Measurements from ENCODE around the gene KRT8. TPM values are rescaled to one million over a fixed set of nuclear protein-coding genes. Genes with fewer than 3 reads are reported as not detected.
A peak's percentile ranks its signal among the peaks of the same experiment; 100 is the strongest.

The KRT8 gene
- total and polyA plus RNA-seq, 2 of the 13 experiments (the other 11 are each of a cell fraction or from before 2014, with no cell fraction given) = 498 to 718 TPM

- TF ChIP-seq HNF1A (IDR thresholded peaks at IDR 0.05; ENCODE audit: low read depth) = no peak
- TF ChIP-seq HNF1A (CRISPR knock-in tag; IDR thresholded peaks at IDR 0.05; ENCODE audit: borderline replicate concordance) = no peak
- TF ChIP-seq ASH2L (IDR thresholded peaks at IDR 0.05; ENCODE audit: insufficient read length, low read depth, low read length) = no peak
- 0 out of 2 replicates have a peak, but pooled peaks have one; percentile 38 for TF ChIP-seq ZNF343 (CRISPR knock-in tag; IDR thresholded peaks at IDR 0.05)
- TF ChIP-seq ZNF503 (CRISPR knock-in tag; IDR thresholded peaks at IDR 0.05) = no peak
- TF ChIP-seq TFDP2 (CRISPR knock-in tag; IDR thresholded peaks at IDR 0.05) = peak; percentile 38; the same call in 1 of the 2 replicates
- TF ChIP-seq ISL2 (CRISPR knock-in tag; IDR thresholded peaks at IDR 0.05) = no peak
- peak; percentile 74 for TF ChIP-seq TARDBP (CRISPR knock-in tag; IDR thresholded peaks at IDR 0.05)
- 0 out of 2 replicates have a peak, but pooled peaks have one; percentile 34 for TF ChIP-seq ZFP90 (CRISPR knock-in tag; IDR thresholded peaks at IDR 0.05; ENCODE audit: borderline replicate concordance)
- no peak for TF ChIP-seq NFE2L2 (IDR thresholded peaks at IDR 0.05; ENCODE audit: low read length)
- 0 out of 2 replicates have a peak, but pooled peaks have one; percentile 34 for TF ChIP-seq SNAPC2 (CRISPR knock-in tag; IDR thresholded peaks at IDR 0.05)
- no peak for TF ChIP-seq GATAD2A (CRISPR knock-in tag; IDR thresholded peaks at IDR 0.05)
- no peak; the same call in 1 of the 2 replicates for TF ChIP-seq NFYB (CRISPR knock-in tag; IDR thresholded peaks at IDR 0.05)
Observed at GRCh38 chr12:52879394-52880351, 25.2 kb downstream of the KRT8 start (continued).
